NT2/D1 (cell line): ENCODE data around the gene PRKAB1.

ENCODE experiments used
- YY1 ChIP-seq: IDR thresholded peaks from 2 replicates; pipeline ENCODE4 v1.6.1; 2011; ENCODE audit not compliant: insufficient read length, insufficient read depth
- ZNF274 ChIP-seq: IDR thresholded peaks from 2 replicates; pipeline ENCODE4 v1.6.1; 2011; ENCODE audit warnings: mild to moderate bottlenecking, low read depth, low read length

DNA sequence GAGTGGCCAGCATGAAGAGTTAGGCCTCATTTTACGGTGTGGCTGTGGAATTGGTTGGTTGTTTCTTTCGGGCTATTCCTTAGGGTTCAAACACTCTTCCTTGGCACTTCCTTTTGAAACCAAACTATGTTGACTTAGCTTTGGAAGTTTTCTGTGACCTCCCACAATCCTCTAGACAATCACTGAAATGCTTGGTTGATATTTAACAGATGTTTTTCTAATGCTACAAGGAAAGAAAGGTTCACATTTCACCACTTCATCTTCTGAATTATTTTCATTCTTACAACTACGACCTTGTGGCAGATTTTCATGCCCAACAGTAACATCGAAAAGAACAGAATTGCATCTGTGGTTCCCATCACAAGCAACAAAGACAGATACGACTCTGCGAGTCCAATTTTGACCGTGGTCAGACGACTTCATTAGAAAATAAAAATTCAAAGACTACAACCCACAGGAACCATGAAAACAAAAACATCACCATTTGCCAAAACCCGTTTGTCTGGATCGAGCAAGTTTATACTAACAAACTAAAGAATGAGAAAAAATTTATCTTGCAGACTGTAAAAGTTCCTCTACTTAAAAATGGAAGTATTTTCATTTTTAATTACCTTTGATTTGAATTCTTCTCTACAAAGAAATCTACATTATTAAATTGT lies 16.9 kb downstream of the PRKAB1 start:
- TF ChIP-seq ZNF274 (no peak), YY1 (no peak)
